ENCODE results near the gene DLGAP1. TPM values are rescaled to one million over a fixed set of nuclear protein-coding genes. Genes with fewer than 3 reads are reported as not detected.

DLGAP1 gene
- polyA plus RNA-seq, 1 donor from 2014 or later = 4.5 TPM

DNA sequence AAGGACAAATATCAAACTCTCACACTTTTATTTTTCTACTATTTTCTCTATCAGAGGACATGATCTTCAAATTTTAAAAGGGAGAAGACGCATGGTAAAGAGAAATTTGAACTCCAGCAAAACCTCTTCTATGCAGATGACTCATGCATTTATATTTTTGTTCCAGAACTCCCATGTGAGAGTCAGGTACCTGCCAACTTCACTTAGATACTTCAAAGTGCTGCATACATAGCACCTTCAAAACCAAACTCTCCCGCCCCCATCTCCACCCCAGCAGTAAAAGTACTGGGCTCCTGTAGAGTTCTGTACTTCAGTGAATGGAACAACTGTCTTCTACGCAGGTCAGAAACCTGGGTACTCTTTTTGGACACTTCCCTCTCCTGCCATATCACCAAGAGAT, 606.8 kb downstream of the DLGAP1 start:
- Histone ChIP-seq H3K27ac (ENCODE audit: low read length) (no peak overlapping the region), H3K9ac (ENCODE audit: low read length) (no peak overlapping the region), H3K4me3 (ENCODE audit: low read length) (no peak overlapping the region), H3K9me3 (ENCODE audit: low read length) (no peaks in the 10 kb centered on the region), H3K36me3 (ENCODE audit: insufficient read depth, low read length) (no peaks in the 10 kb centered on the region), H3K79me2 (replicated peaks; ENCODE audit: insufficient read depth, low read length) (no peaks in the 10 kb centered on the region), H3K9me2 (ENCODE audit: insufficient read depth, low read length) (no peaks in the 10 kb centered on the region), H3K4me2 (ENCODE audit: low read length) (no peak overlapping the region), H3K27me3 (ENCODE audit: insufficient read depth, low read depth, low read length) (no peaks in the 10 kb centered on the region), H4K20me1 (ENCODE audit: insufficient read depth) (no peaks in the 10 kb centered on the region), H2AFZ (ENCODE audit: low read depth, low read length) (no peak overlapping the region), H3F3A (ENCODE audit: insufficient read depth, low read length, poor library complexity, severe bottlenecking) (no peaks in the 10 kb centered on the region)
- TF ChIP-seq EZH2 (IDR thresholded peaks at IDR 0.05; ENCODE audit: borderline replicate concordance, insufficient read depth, low read length, poor library complexity, severe bottlenecking) (no peak), POLR2AphosphoS5 (IDR thresholded peaks at IDR 0.05) (no peak), CTCF (IDR thresholded peaks at IDR 0.05; ENCODE audit: poor library complexity, severe bottlenecking) (no peak), RAD21 (conservative IDR thresholded peaks at IDR 0.05) (no peak), TAF1 (IDR thresholded peaks at IDR 0.05; ENCODE audit: low read depth) (no peak), EP300 (conservative IDR thresholded peaks at IDR 0.05; ENCODE audit: poor library complexity, severe bottlenecking) (no peak), SMC3 (conservative IDR thresholded peaks at IDR 0.05; ENCODE audit: poor library complexity) (no peak), REST (IDR thresholded peaks at IDR 0.05; ENCODE audit: borderline replicate concordance) (no peak), MXI1 (conservative IDR thresholded peaks at IDR 0.05; ENCODE audit: poor library complexity, severe bottlenecking) (no peak)

DNA sequence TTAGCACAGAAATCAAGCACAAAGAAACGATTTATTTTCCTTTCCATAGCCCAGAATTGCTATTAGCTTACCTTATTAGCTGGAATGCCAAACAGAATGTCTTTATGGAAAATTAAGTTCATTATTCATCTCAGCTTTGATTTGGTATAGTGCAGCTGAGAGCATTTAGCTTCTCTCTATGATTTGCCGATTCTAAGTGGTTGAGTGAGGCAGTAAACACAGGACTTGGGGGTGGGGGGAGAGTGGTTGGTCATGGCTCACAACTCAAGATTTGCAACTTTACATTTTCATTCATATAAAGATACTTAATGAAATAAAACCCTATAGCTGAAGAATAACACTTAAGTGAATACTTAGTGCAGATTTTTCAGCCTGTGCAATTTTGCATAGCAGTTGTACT, 609.9 kb downstream of the DLGAP1 start:
- Histone ChIP-seq H3K27ac (ENCODE audit: low read length) (no peak overlapping the region), H3K27me3 (ENCODE audit: insufficient read depth, low read depth, low read length) (no peaks in the 10 kb centered on the region), H3K4me3 (ENCODE audit: low read length) (no peak overlapping the region), H4K20me1 (ENCODE audit: insufficient read depth) (no peaks in the 10 kb centered on the region), H3K36me3 (ENCODE audit: insufficient read depth, low read length) (no peaks in the 10 kb centered on the region), H3K9me2 (ENCODE audit: insufficient read depth, low read length) (no peaks in the 10 kb centered on the region), H3K4me2 (ENCODE audit: low read length) (no peak overlapping the region), H3K9me3 (ENCODE audit: low read length) (no peaks in the 10 kb centered on the region), H3F3A (ENCODE audit: insufficient read depth, low read length, poor library complexity, severe bottlenecking) (no peaks in the 10 kb centered on the region), H3K9ac (ENCODE audit: low read length) (no peak overlapping the region), H2AFZ (ENCODE audit: low read depth, low read length) (no peak overlapping the region), H3K79me2 (replicated peaks; ENCODE audit: insufficient read depth, low read length) (no peaks in the 10 kb centered on the region)
- TF ChIP-seq TAF1 (IDR thresholded peaks at IDR 0.05; ENCODE audit: low read depth) (no peak), EP300 (conservative IDR thresholded peaks at IDR 0.05; ENCODE audit: poor library complexity, severe bottlenecking) (no peak), MXI1 (conservative IDR thresholded peaks at IDR 0.05; ENCODE audit: poor library complexity, severe bottlenecking) (no peak), EZH2 (IDR thresholded peaks at IDR 0.05; ENCODE audit: borderline replicate concordance, insufficient read depth, low read length, poor library complexity, severe bottlenecking) (no peak), SMC3 (conservative IDR thresholded peaks at IDR 0.05; ENCODE audit: poor library complexity) (no peak), RAD21 (conservative IDR thresholded peaks at IDR 0.05) (no peak), REST (IDR thresholded peaks at IDR 0.05; ENCODE audit: borderline replicate concordance) (no peak)

Data from neural cell (in vitro differentiated cells).